Colonic mucosa (tissue), 4 donors: Measurements from ENCODE around the gene SUCLG2. TPM values are rescaled to one million over a fixed set of nuclear protein-coding genes. Genes with fewer than 3 reads are reported as not detected.

ENCODE experiments used
- DNase-seq: peaks from one replicate; pipeline ENCODE4 v3.0.0-alpha.2; 2020
- H3K27ac ChIP-seq: fragments of 200-600 bp; one replicate; pipeline ENCODE4 v1.8.0; 2021
- H3K27me3 ChIP-seq: fragments of 200-600 bp; one replicate; pipeline ENCODE4 v1.8.0; 2021
- H3K36me3 ChIP-seq: fragments of 200-600 bp; one replicate; pipeline ENCODE4 v1.8.0; 2021
- H3K4me1 ChIP-seq: fragments of 200-600 bp; one replicate; pipeline ENCODE4 v1.8.0; 2021; ENCODE audit warnings: mild to moderate bottlenecking
- H3K4me3 ChIP-seq: fragments of 200-600 bp; one replicate; pipeline ENCODE4 v1.8.0; 2021
- H3K9ac ChIP-seq, 2 donors: one replicate each; pipeline ENCODE4 v1.7.0; 2013; ENCODE audit warnings: control low read depth in 2 of 2, low read depth in 2 of 2, low read length in 2 of 2
- H3K9me3 ChIP-seq: fragments of 200-600 bp; one replicate; pipeline ENCODE4 v1.8.0; 2021
- intact Hi-C: fragments of 100-400 bp; cut with DNase I; formaldehyde crosslinking; loops from one replicate; pipeline ENCODE4 v1.14.1; 2022
- total RNA-seq, 2 donors: library from RNA; stranded (reverse); fragmentation: NEBNext Ultra II Directional in 1 of 2; extraction: Animal tissue kit (Norgen Biotek cat#: 25700) in 1 of 2; gene quantifications; one replicate each; pipeline ENCODE4 v1.2.1, GENCODE V29; 2021
- TF ChIP-seq, protein P1 (sequence below): fragments of 200-600 bp; IDR thresholded peaks from one replicate; pipeline ENCODE4 v1.8.0; 2022; ENCODE audit warnings: antibody characterized with exemption, mild to moderate bottlenecking
- donor health status: healthy.
- donor health status: DM: no; HTN: no; CAD: no.
- donor health status: DM: no; HTN: no; CAD: no.

The SUCLG2 gene
- total RNA-seq, 2 donors from 2014 or later: 114 to 219 TPM

DNA sequence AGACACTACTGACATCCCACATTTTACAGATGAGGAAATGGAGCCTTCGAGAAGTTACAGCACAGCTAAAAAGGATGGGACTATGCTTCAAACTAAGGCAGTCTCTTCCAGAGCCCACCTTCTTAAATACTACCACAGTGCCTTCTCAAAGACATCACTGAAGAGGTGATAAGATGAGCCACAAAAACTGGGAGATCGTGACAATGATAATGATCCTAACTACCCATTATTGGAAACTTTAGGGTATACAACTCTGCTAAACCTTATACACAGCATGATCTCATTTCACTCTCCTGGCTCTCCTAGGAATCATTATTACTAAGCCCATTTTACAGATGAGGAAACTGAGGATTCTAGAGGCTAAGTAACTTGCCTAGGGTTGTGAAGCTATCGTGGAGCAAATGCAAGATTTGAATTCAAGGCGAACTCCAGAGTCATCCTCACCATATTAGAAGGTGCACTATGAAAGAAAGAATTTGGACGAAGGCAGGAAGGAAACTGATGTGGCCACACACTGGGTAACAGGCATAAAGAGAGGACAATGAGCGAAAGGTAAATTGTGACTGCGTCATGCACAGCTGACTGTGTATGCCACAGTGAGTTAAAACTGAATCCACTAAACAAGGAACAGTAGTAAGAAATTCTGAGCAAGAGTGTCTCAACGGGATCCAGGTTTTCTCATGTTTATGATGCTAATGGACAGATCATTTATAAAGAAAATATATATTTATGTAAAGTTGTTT is 55.4 kb downstream of the SUCLG2 start:
- Histone ChIP-seq H3K4me3 (no peak overlapping the region), H3K9ac (no peak overlapping the region), H3K27ac (no peak overlapping the region), H3K36me3 (no peaks in the 10 kb centered on the region), H3K27me3 (no peaks in the 10 kb centered on the region), H3K4me1 (no peaks in the 10 kb centered on the region), H3K9me3 (no peaks in the 10 kb centered on the region)
- no peak for DNase-seq
- intact Hi-C loops: no loop called here
- TF ChIP-seq, protein P1, sequence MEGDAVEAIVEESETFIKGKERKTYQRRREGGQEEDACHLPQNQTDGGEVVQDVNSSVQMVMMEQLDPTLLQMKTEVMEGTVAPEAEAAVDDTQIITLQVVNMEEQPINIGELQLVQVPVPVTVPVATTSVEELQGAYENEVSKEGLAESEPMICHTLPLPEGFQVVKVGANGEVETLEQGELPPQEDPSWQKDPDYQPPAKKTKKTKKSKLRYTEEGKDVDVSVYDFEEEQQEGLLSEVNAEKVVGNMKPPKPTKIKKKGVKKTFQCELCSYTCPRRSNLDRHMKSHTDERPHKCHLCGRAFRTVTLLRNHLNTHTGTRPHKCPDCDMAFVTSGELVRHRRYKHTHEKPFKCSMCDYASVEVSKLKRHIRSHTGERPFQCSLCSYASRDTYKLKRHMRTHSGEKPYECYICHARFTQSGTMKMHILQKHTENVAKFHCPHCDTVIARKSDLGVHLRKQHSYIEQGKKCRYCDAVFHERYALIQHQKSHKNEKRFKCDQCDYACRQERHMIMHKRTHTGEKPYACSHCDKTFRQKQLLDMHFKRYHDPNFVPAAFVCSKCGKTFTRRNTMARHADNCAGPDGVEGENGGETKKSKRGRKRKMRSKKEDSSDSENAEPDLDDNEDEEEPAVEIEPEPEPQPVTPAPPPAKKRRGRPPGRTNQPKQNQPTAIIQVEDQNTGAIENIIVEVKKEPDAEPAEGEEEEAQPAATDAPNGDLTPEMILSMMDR: no peak

DNA sequence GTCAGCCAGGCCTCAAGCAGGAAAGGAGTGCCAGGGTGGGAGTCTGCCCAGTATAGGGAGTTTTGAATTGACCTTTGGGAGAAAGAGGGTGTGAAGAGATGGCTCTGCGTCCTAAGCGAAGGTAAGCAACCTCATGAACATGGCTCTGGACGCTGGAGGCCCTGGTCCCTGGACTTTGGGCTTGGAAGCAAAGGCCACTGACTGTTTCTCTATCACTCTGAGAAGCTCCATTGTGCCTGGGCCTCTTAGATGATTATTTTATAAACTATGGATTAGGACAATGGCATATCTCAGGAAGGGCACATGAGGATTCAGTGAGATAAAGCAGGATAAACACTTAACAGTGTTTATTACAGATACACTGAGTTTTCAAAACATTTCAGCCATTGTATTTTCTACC is 59.0 kb downstream of the SUCLG2 start:
- Histone ChIP-seq H3K27me3 (no peaks in the 10 kb centered on the region), H3K4me3 (no peak overlapping the region), H3K4me1 (no peaks in the 10 kb centered on the region), H3K9ac (no peak overlapping the region), H3K27ac (no peak overlapping the region), H3K36me3 (no peaks in the 10 kb centered on the region), H3K9me3 (no peaks in the 10 kb centered on the region)
- TF ChIP-seq, protein P1: no peak
- DNase-seq: no peak
- intact Hi-C loops: no loop called here

DNA sequence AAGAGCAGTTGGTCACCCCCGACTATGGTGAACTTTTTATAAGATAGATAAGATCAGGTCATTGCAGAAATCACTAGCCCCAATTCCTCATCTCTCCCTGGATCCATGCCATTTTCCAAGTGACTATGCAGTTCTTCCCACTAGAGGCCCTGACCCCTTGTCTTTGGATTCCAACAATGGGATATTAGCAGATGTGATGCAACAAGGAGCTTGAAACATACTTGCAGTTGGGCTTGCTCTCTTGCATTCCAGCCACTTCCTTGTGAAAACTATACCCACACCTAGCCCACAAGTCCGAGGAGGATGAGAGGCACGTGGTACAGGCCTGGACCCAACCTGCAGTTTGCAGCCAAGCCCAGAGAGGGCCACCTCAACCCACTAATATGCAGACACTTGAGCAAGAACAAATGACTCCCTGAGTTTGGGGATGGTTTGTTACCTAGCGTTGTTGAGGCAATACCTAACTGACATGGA is 60.6 kb downstream of the SUCLG2 start:
- Histone ChIP-seq H3K27ac (no peak overlapping the region), H3K4me3 (no peak overlapping the region), H3K36me3 (no peaks in the 10 kb centered on the region), H3K9me3 (no peaks in the 10 kb centered on the region), H3K9ac (no peak overlapping the region), H3K27me3 (no peaks in the 10 kb centered on the region), H3K4me1 (no peaks in the 10 kb centered on the region)
- intact Hi-C loops: no loop called here
- DNase-seq: no peak
- TF ChIP-seq, protein P1: no peak

- TF ChIP-seq, protein P1: no peak
- H3K4me1 ChIP-seq: no peaks in the 10 kb centered on the region
- no peaks in the 10 kb centered on the region for H3K27me3 ChIP-seq
Observed at GRCh38 chr3:67592057-67592456, 62.4 kb downstream of the SUCLG2 start.

DNA sequence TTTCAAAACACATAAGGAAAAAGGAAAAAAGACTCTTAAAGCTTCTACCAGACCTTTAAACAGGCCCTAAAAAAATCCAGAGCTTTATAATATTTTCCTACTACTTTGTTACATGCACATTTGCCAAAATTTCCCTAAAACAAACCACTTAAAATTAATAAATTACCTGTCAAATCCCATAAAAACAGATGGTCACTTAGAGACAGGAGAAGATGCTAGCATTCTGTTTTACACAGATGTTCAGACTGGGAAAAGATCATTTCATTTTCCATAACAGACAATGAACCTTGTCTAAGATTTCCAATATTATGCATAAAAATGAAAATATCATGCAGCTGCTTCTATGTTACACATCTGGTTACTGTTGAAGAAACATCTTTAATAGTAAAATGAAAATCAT is 66.6 kb downstream of the SUCLG2 start:
- Histone ChIP-seq H3K9me3 (no peaks in the 10 kb centered on the region), H3K27me3 (no peaks in the 10 kb centered on the region), H3K4me1 (no peaks in the 10 kb centered on the region), H3K27ac (no peak overlapping the region), H3K4me3 (no peak overlapping the region), H3K9ac (no peak overlapping the region), H3K36me3 (no peaks in the 10 kb centered on the region)
- DNase-seq: no peak
- TF ChIP-seq, protein P1: no peak
- intact Hi-C loops: no loop called here

More at GRCh38 chr3:67592057-67592456, 62.4 kb downstream of the SUCLG2 start:
- no peaks in the 10 kb centered on the region for H3K9me3 ChIP-seq
- no peaks in the 10 kb centered on the region for H3K36me3 ChIP-seq
- DNase-seq: no peak
- intact Hi-C loops: no loop called here
- no peak overlapping the region for H3K27ac ChIP-seq
- H3K9ac ChIP-seq: no peak overlapping the region
- H3K4me3 ChIP-seq: no peak overlapping the region
